HepG2 (cell line): ENCODE results near the gene PHKG1. TPM values are rescaled to one million over a fixed set of nuclear protein-coding genes. Genes with fewer than 3 reads are reported as not detected.

Experiments
- AKAP8 ChIP-seq: sonication (generic); formaldehyde crosslinking; IDR thresholded peaks from 2 replicates; pipeline ENCODE4 v1.5.1; 2020; ENCODE audit warnings: mild to moderate bottlenecking, missing genetic modification reagents
- BRD4 ChIP-seq: sonication (generic); formaldehyde crosslinking; IDR thresholded peaks from 2 replicates; pipeline ENCODE4 v1.4.0; 2020; ENCODE audit warnings: missing genetic modification reagents
- ETV6 ChIP-seq: sonication (generic); formaldehyde crosslinking; conservative IDR thresholded peaks from 2 replicates; pipeline ENCODE4 v1.4.0; 2020; ENCODE audit warnings: missing genetic modification reagents
- HNRNPK ChIP-seq: fragments of 200-400 bp; formaldehyde crosslinking; IDR thresholded peaks from 2 replicates; pipeline ENCODE4 v1.6.1; 2018; ENCODE audit warnings: low read length, low read depth, moderate library complexity, mild to moderate bottlenecking; ENCODE audit not compliant: poor library complexity, severe bottlenecking
- KDM1A ChIP-seq: IDR thresholded peaks from 2 replicates; pipeline ENCODE4 v1.6.1; 2016; ENCODE audit warnings: missing compliant biosample characterization
- KLF12 ChIP-seq: sonication (generic); formaldehyde crosslinking; IDR thresholded peaks from 2 replicates; pipeline ENCODE4 v1.4.0; 2020; ENCODE audit warnings: missing genetic modification reagents, borderline replicate concordance
- NFYC ChIP-seq: IDR thresholded peaks from 2 replicates; pipeline ENCODE4 v1.6.1; 2016; ENCODE audit warnings: missing genetic modification reagents, missing compliant biosample characterization
- PHF21A ChIP-seq: sonication (generic); formaldehyde crosslinking; IDR thresholded peaks from 2 replicates; pipeline ENCODE4 v1.5.0; 2020; ENCODE audit warnings: mild to moderate bottlenecking, missing genetic modification reagents
- PPARG ChIP-seq: conservative IDR thresholded peaks from 2 replicates; pipeline ENCODE4 v1.6.1; 2016; ENCODE audit warnings: missing biosample characterization, missing genetic modification reagents
- RORA ChIP-seq: sonication (generic); formaldehyde crosslinking; IDR thresholded peaks from 2 replicates; pipeline ENCODE4 v1.5.0; 2020; ENCODE audit warnings: mild to moderate bottlenecking, missing genetic modification reagents, moderate library complexity
- TOPORS ChIP-seq: sonication (generic); formaldehyde crosslinking; IDR thresholded peaks from 2 replicates; pipeline ENCODE4 v1.8.0; 2023; ENCODE audit warnings: mild to moderate bottlenecking, missing genetic modification reagents
- TRAFD1 ChIP-seq: sonication (generic); formaldehyde crosslinking; IDR thresholded peaks from 2 replicates; pipeline ENCODE4 v1.5.1; 2020; ENCODE audit warnings: missing genetic modification reagents, mild to moderate bottlenecking, borderline replicate concordance
- ZC3H13 ChIP-seq: sonication (generic); formaldehyde crosslinking; IDR thresholded peaks from 2 replicates; pipeline ENCODE4 v1.8.1; 2023; ENCODE audit warnings: mild to moderate bottlenecking, missing genetic modification reagents, moderate library complexity
- ZFP36L1 ChIP-seq: sonication (generic); formaldehyde crosslinking; IDR thresholded peaks from 2 replicates; pipeline ENCODE4 v1.8.0; 2022; ENCODE audit warnings: mild to moderate bottlenecking, missing genetic modification reagents, moderate library complexity
- ZFP37 ChIP-seq: sonication (generic); formaldehyde crosslinking; IDR thresholded peaks from 2 replicates; pipeline ENCODE4 v1.4.0; 2020; ENCODE audit warnings: missing genetic modification reagents, borderline replicate concordance
- ZFP90 ChIP-seq: sonication (generic); formaldehyde crosslinking; IDR thresholded peaks from 2 replicates; pipeline ENCODE4 v1.8.0; 2022; ENCODE audit warnings: missing genetic modification reagents, mild to moderate bottlenecking, inconsistent platforms, borderline replicate concordance
- ZNF12 ChIP-seq: sonication (generic); formaldehyde crosslinking; IDR thresholded peaks from 2 replicates; pipeline ENCODE4 v1.5.0; 2020; ENCODE audit warnings: missing genetic modification reagents
- ZNF274 ChIP-seq: sonication (generic); formaldehyde crosslinking; IDR thresholded peaks from 2 replicates; pipeline ENCODE4 v1.5.1; 2020; ENCODE audit warnings: mild to moderate bottlenecking, missing genetic modification reagents
- ZNF317 ChIP-seq: sonication (generic); formaldehyde crosslinking; IDR thresholded peaks from 2 replicates; pipeline ENCODE4 v1.5.0; 2020; ENCODE audit warnings: mild to moderate bottlenecking, missing genetic modification reagents
- ZNF451 ChIP-seq: sonication (generic); formaldehyde crosslinking; IDR thresholded peaks from 2 replicates; pipeline ENCODE4 v1.5.0; 2020; ENCODE audit warnings: mild to moderate bottlenecking, missing genetic modification reagents
- ZNF556 ChIP-seq: sonication (generic); formaldehyde crosslinking; IDR thresholded peaks from 2 replicates; pipeline ENCODE4 v1.4.0; 2020; ENCODE audit warnings: mild to moderate bottlenecking, missing genetic modification reagents, borderline replicate concordance
- ZNF576 ChIP-seq: sonication (generic); formaldehyde crosslinking; IDR thresholded peaks from 2 replicates; pipeline ENCODE4 v1.4.0; 2020; ENCODE audit warnings: mild to moderate bottlenecking, missing genetic modification reagents
- ZNF839 ChIP-seq: sonication (generic); formaldehyde crosslinking; IDR thresholded peaks from 2 replicates; pipeline ENCODE4 v1.4.0; 2020; ENCODE audit warnings: missing genetic modification reagents, mild to moderate bottlenecking, borderline replicate concordance
- ZSCAN25 ChIP-seq: sonication (generic); formaldehyde crosslinking; IDR thresholded peaks from 2 replicates; pipeline ENCODE4 v1.8.0; 2022; ENCODE audit warnings: mild to moderate bottlenecking, missing genetic modification reagents
- polyA plus RNA-seq, 8 experiments: library from polyadenylated mRNA; depleted of rRNA in 3 of 8; stranded (reverse) in 7 of 8; unstranded in 1 of 8; fragments of >200 nt; fragmentation: Illumina TruSeq in 4 of 8; extraction: Trizol in 4 of 8; gene quantifications; 2 replicates each; pipeline versions ENCODE4 v1.2.1 to v1.2.3, GENCODE V29; 2011 to 2016; ENCODE audit warnings: low read depth in 4 of 8, missing spikeins in 1 of 8, mixed read lengths in 1 of 8; ENCODE audit not compliant: insufficient read depth in 1 of 8
- total RNA-seq, 5 experiments: library from RNA; depleted of rRNA; stranded (reverse); fragments of >200 nt; fragmentation: Illumina TruSeq; extraction: Trizol; gene quantifications; 2 replicates each; pipeline ENCODE4 v1.2.3, GENCODE V29; 2016; ENCODE audit warnings: low read depth in 1 of 5
- TF ChIP-seq, protein P1 (sequence below): sonication (generic); formaldehyde crosslinking; IDR thresholded peaks from 2 replicates; pipeline ENCODE4 v1.9.0; 2022; ENCODE audit warnings: missing genetic modification reagents, mild to moderate bottlenecking, borderline replicate concordance
- TF ChIP-seq, protein P2 (sequence below): sonication (generic); formaldehyde crosslinking; IDR thresholded peaks from 2 replicates; pipeline ENCODE4 v1.4.0; 2020; ENCODE audit warnings: missing genetic modification reagents, borderline replicate concordance

PHKG1 gene
- total and polyA plus RNA-seq, 2 of the 13 experiments (the other 11 are each of a cell fraction or from before 2014, with no cell fraction given), result 0.44 to 0.71 TPM

GRCh38 chr7:56051339-56052191, 41.2 kb downstream of the PHKG1 start, which contains the start of the genes CCT6A and PSPH (continued):
- TF ChIP-seq TOPORS (peak; percentile 84), ZNF274 (CRISPR knock-in tag) (peak; percentile 50; the same call in 1 of the 2 replicates), ZC3H13 (CRISPR knock-in tag) (no peak; the same call in none of the 2 replicates), HNRNPK (no peak), ZNF556 (CRISPR knock-in tag) (no peak; the same call in 1 of the 2 replicates), ETV6 (CRISPR knock-in tag) (no peak), AKAP8 (CRISPR knock-in tag) (peak; percentile 50; the same call in 1 of the 2 replicates), ZNF317 (CRISPR knock-in tag) (no peak; the same call in 1 of the 2 replicates), PPARG (CRISPR knock-in tag) (no peak), KLF12 (CRISPR knock-in tag) (no peak), ZFP37 (no peak), ZNF451 (CRISPR knock-in tag) (peak; percentile 75; the same call in 1 of the 2 replicates), PHF21A (CRISPR knock-in tag) (peak; percentile 83), BRD4 (CRISPR knock-in tag) (0 out of 2 replicates have a peak, but pooled peaks have one; percentile 39), ZNF576 (no peak), ZNF12 (CRISPR knock-in tag) (no peak), TRAFD1 (no peak), ZSCAN25 (CRISPR knock-in tag) (no peak), KDM1A (CRISPR knock-in tag) (no peak), ZNF839 (CRISPR knock-in tag) (peak; percentile 77; the same call in 1 of the 2 replicates), RORA (CRISPR knock-in tag) (no peak), ZFP90 (CRISPR knock-in tag) (peak; percentile 81; the same call in 1 of the 2 replicates), ZFP36L1 (CRISPR knock-in tag) (peak; percentile 93), NFYC (peak; percentile 98)
- TF ChIP-seq, protein P1, sequence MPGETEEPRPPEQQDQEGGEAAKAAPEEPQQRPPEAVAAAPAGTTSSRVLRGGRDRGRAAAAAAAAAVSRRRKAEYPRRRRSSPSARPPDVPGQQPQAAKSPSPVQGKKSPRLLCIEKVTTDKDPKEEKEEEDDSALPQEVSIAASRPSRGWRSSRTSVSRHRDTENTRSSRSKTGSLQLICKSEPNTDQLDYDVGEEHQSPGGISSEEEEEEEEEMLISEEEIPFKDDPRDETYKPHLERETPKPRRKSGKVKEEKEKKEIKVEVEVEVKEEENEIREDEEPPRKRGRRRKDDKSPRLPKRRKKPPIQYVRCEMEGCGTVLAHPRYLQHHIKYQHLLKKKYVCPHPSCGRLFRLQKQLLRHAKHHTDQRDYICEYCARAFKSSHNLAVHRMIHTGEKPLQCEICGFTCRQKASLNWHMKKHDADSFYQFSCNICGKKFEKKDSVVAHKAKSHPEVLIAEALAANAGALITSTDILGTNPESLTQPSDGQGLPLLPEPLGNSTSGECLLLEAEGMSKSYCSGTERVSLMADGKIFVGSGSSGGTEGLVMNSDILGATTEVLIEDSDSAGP (CRISPR knock-in tag), result peak; percentile 82
- TF ChIP-seq, protein P2, sequence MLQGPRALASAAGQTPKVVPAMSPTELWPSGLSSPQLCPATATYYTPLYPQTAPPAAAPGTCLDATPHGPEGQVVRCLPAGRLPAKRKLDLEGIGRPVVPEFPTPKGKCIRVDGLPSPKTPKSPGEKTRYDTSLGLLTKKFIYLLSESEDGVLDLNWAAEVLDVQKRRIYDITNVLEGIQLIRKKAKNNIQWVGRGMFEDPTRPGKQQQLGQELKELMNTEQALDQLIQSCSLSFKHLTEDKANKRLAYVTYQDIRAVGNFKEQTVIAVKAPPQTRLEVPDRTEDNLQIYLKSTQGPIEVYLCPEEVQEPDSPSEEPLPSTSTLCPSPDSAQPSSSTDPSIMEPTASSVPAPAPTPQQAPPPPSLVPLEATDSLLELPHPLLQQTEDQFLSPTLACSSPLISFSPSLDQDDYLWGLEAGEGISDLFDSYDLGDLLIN (CRISPR knock-in tag), result no peak
